CD14-positive monocyte (primary cell): ENCODE results near the gene MRPL14. TPM values are rescaled to one million over a fixed set of nuclear protein-coding genes. Genes with fewer than 3 reads are reported as not detected.
A peak's percentile ranks its signal among the peaks of the same experiment; 100 is the strongest.

Experiments used
- DNase-seq, 3 donors: peaks; one replicate each; pipeline ENCODE4 v3.0.0-alpha.2; 2011 to 2022
- H2AFZ ChIP-seq: 2 replicates; pipeline ENCODE4 v1.6.0; 2012; ENCODE audit warnings: mild to moderate bottlenecking, low read depth, low read length, inconsistent platforms; ENCODE audit not compliant: insufficient read depth, poor library complexity, severe bottlenecking
- H3K27ac ChIP-seq, 2 donors: 1 replicate in 1 of 2; 2 replicates in 1 of 2; pipeline ENCODE4 v1.5.1; 2012 to 2013; ENCODE audit warnings: low read length in 2 of 2, control low read depth in 1 of 2, inconsistent platforms in 1 of 2, low read depth in 1 of 2, mild to moderate bottlenecking in 1 of 2
- H3K27me3 ChIP-seq, 2 donors: one replicate each; pipeline versions ENCODE4 v1.6.0 to v1.6.1; 2011 to 2013; ENCODE audit warnings: low read length in 2 of 2; ENCODE audit not compliant: control insufficient read depth in 2 of 2, insufficient read depth in 2 of 2
- H3K36me3 ChIP-seq, 2 donors: replicated peaks in 1 of 2; 1 replicate in 1 of 2; 2 replicates in 1 of 2; pipeline versions ENCODE4 v1.5.1 to v1.6.1; 2012 to 2013; ENCODE audit warnings: low read length in 2 of 2, control low read depth in 1 of 2, inconsistent platforms in 1 of 2, mild to moderate bottlenecking in 1 of 2; ENCODE audit not compliant: insufficient read depth in 2 of 2, control insufficient read depth in 1 of 2
- H3K4me1 ChIP-seq, 2 donors: 1 replicate in 1 of 2; 2 replicates in 1 of 2; pipeline versions ENCODE4 v1.5.1 to v1.6.1; 2012 to 2013; ENCODE audit warnings: low read length in 2 of 2, control low read depth in 1 of 2, inconsistent platforms in 1 of 2, mild to moderate bottlenecking in 1 of 2, moderate library complexity in 1 of 2; ENCODE audit not compliant: insufficient read depth in 2 of 2, control insufficient read depth in 1 of 2
- H3K4me2 ChIP-seq: replicated peaks from 2 replicates; pipeline ENCODE3; 2012; ENCODE audit warnings: low read length, moderate library complexity, mild to moderate bottlenecking; ENCODE audit not compliant: poor library complexity, severe bottlenecking; ENCODE audit errors: extremely low read depth
- H3K4me3 ChIP-seq, 3 experiments: fragments of 200-600 bp in 1 of 3; sonication (generic) in 1 of 3; replicated peaks in 1 of 3; 1 replicate in 2 of 3; 2 replicates in 1 of 3; pipeline ENCODE4 v1.5.1; 2011 to 2013; ENCODE audit warnings: low read length in 3 of 3, mild to moderate bottlenecking in 3 of 3, control low read depth in 2 of 3, low read depth in 2 of 3, inconsistent platforms in 1 of 3, moderate library complexity in 1 of 3
- H3K79me2 ChIP-seq: 2 replicates; pipeline ENCODE4 v1.6.0; 2012; ENCODE audit warnings: mild to moderate bottlenecking, control low read depth, inconsistent platforms, low read length, moderate library complexity; ENCODE audit not compliant: insufficient read depth
- H3K9ac ChIP-seq: 2 replicates; pipeline ENCODE4 v1.6.0; 2017; ENCODE audit warnings: low read length, mild to moderate bottlenecking; ENCODE audit not compliant: insufficient read depth, poor library complexity, severe bottlenecking
- H3K9me3 ChIP-seq, 2 donors: replicated peaks in 1 of 2; 1 replicate in 1 of 2; 2 replicates in 1 of 2; pipeline versions ENCODE4 v1.5.1 to v1.6.1; 2012 to 2013; ENCODE audit warnings: low read length in 2 of 2, control low read depth in 1 of 2; ENCODE audit not compliant: control insufficient read depth in 1 of 2, insufficient read depth in 1 of 2
- H4K20me1 ChIP-seq: 2 replicates; pipeline ENCODE4 v1.6.0; 2012; ENCODE audit warnings: mild to moderate bottlenecking, low read length, control low read depth, moderate library complexity; ENCODE audit not compliant: insufficient read depth
- H3K27ac Mint-ChIP-seq, 7 donors: one replicate each; pipeline ENCODE4 v1.8.0; 2020; ENCODE audit warnings: mild to moderate bottlenecking in 7 of 7, mixed read lengths in 7 of 7, moderate library complexity in 6 of 7, inconsistent platforms in 2 of 7
- H3K27me3 Mint-ChIP-seq, 3 donors: one replicate each; pipeline ENCODE4 v1.8.0; 2021 to 2022; ENCODE audit warnings: low read depth in 3 of 3, mild to moderate bottlenecking in 3 of 3, mixed read lengths in 3 of 3, moderate library complexity in 3 of 3, inconsistent platforms in 1 of 3
- H3K36me3 Mint-ChIP-seq, 2 donors: one replicate each; pipeline ENCODE4 v1.8.0; 2020; ENCODE audit warnings: mixed read lengths in 2 of 2, inconsistent platforms in 1 of 2, mild to moderate bottlenecking in 1 of 2
- H3K4me1 Mint-ChIP-seq: one replicate; pipeline ENCODE4 v1.8.0; 2020; ENCODE audit warnings: mild to moderate bottlenecking, mixed read lengths
- H3K4me3 Mint-ChIP-seq, 2 donors: one replicate each; pipeline ENCODE4 v1.8.0; 2020; ENCODE audit warnings: mild to moderate bottlenecking in 2 of 2, mixed read lengths in 2 of 2, moderate library complexity in 1 of 2
- H3K9me3 Mint-ChIP-seq, 7 donors: one replicate each; pipeline ENCODE4 v1.8.0; 2020 to 2022; ENCODE audit warnings: mixed read lengths in 7 of 7, mild to moderate bottlenecking in 6 of 7, moderate library complexity in 6 of 7, inconsistent platforms in 2 of 7
- WGBS: methylation state at CpG from one replicate; pipeline ENCODE4 v1.1.5; 2013; ENCODE audit warnings: missing lambda C conversion rate; ENCODE audit not compliant: insufficient coverage; 5-methylcytosine and 5-hydroxymethylcytosine counted together
- intact Hi-C, 2 donors: fragments of 100-400 bp; cut with micrococcal nuclease; formaldehyde crosslinking; loops; one replicate each; pipeline versions ENCODE4 v1.15.0 to v1.15.1; 2023
- polyA plus RNA-seq, 3 donors: library from polyadenylated mRNA; depleted of rRNA in 1 of 3; unstranded in 2 of 3; stranded (reverse) in 1 of 3; fragments of 300-500 nt in 2 of 3; fragments of >200 nt in 1 of 3; fragmentation: Illumina TruSeq in 2 of 3; gene quantifications; 1 replicate in 2 of 3; 2 replicates in 1 of 3; pipeline ENCODE4 v1.2.3, GENCODE V29; 2012 to 2021
- TF ChIP-seq, protein P1 (sequence below): fragments of 200-600 bp; IDR thresholded peaks from one replicate; pipeline ENCODE4 v1.8.0; 2022; ENCODE audit warnings: antibody characterized with exemption, mild to moderate bottlenecking

The MRPL14 gene
- polyA plus RNA-seq, 3 donors = 18.5 to 91.5 (median 78.2) TPM

DNA sequence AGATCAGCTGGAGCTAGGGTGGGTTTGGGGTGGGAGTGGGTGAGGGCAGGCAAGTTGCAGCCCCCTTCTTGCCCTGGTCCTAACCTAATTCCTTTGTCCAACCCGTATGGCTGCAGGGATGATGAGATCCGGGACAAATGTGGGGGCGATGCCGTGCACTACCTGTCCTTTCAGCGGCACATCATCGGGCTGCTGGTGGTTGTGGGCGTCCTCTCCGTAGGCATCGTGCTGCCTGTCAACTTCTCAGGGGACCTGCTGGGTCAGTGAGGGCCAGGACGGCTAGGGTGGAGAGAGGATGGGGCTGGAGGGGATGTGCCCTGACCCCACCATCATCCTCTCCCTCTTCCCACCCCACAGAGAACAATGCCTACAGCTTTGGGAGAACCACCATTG, 12.1 kb upstream of the MRPL14 start:
- DNase-seq = no peak
- H3K4me2 ChIP-seq = no peak overlapping the region
- Mint-ChIP-seq H3K9me3 (no peaks in the 10 kb centered on the region), H3K4me1 (peaks cover 5% of the 10 kb centered on the region), H3K27ac (no peak overlapping the region), H3K4me3 (no peak overlapping the region), H3K27me3 (peaks cover 2 to 6% (median 2%) of the 10 kb centered on the region in 3 donors), H3K36me3 (peaks cover 69 to 89% of the 10 kb centered on the region in 2 donors)
- H2AFZ ChIP-seq = no peak overlapping the region
- WGBS = 100% methylated on average over 6 of the region's 10 CpGs
- no peaks in the 10 kb centered on the region for H3K4me1 ChIP-seq
- H3K9ac ChIP-seq = no peak overlapping the region
- no peaks in the 10 kb centered on the region for H3K9me3 ChIP-seq
- intact Hi-C loops = no loop called here
- H3K27me3 ChIP-seq = no peaks in the 10 kb centered on the region
- no peak overlapping the region for H3K4me3 ChIP-seq
- TF ChIP-seq, protein P1, sequence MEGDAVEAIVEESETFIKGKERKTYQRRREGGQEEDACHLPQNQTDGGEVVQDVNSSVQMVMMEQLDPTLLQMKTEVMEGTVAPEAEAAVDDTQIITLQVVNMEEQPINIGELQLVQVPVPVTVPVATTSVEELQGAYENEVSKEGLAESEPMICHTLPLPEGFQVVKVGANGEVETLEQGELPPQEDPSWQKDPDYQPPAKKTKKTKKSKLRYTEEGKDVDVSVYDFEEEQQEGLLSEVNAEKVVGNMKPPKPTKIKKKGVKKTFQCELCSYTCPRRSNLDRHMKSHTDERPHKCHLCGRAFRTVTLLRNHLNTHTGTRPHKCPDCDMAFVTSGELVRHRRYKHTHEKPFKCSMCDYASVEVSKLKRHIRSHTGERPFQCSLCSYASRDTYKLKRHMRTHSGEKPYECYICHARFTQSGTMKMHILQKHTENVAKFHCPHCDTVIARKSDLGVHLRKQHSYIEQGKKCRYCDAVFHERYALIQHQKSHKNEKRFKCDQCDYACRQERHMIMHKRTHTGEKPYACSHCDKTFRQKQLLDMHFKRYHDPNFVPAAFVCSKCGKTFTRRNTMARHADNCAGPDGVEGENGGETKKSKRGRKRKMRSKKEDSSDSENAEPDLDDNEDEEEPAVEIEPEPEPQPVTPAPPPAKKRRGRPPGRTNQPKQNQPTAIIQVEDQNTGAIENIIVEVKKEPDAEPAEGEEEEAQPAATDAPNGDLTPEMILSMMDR = no peak
- peaks cover 2% of the 10 kb centered on the region for H4K20me1 ChIP-seq
- no peak overlapping the region for H3K27ac ChIP-seq
- H3K79me2 ChIP-seq = no peaks in the 10 kb centered on the region
- peaks cover 38 to 84% of the 10 kb centered on the region in 2 donors for H3K36me3 ChIP-seq

DNA sequence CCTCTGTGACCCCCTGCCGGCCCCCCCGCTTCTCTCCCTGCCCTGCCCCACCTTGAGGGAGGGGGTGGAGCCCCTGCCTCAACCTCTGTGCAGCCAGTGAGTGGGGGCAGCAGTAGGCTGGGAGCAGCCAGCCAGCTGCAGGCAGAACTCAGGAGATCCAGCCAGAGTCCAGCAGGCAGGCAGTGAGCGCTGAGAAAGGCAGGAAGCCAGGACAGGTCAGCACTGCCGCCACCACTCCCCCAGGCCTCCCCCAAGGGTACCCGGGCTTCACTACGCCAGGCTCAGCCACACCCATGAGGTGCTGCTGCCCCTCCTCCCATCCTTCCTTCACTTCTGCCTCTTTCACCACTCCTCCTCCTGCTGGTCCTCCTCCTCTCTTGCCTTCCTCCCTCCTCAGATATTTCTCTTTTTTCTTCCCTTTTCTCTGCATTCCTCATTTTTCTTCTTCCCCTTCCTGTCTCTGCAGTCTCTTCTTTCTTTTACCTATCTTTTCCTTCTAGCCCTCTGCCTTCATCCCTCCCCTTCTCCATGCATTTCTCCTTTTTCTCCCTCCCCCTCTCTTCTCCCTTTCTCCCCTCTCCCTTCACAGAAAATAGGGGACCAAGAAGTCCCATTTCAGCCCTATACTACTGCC, 11.6 kb upstream of the MRPL14 start:
- intact Hi-C loops = no loop called here
- Histone ChIP-seq H3K4me1 (no peaks in the 10 kb centered on the region), H3K36me3 (peaks cover 35 to 80% of the 10 kb centered on the region in 2 donors), H3K79me2 (no peaks in the 10 kb centered on the region), H3K9ac (no peak overlapping the region), H4K20me1 (peaks cover 8% of the 10 kb centered on the region), H3K27me3 (no peaks in the 10 kb centered on the region), H3K27ac (no peak overlapping the region), H3K4me3 (no peak overlapping the region), H3K9me3 (no peaks in the 10 kb centered on the region), H3K4me2 (no peak overlapping the region), H2AFZ (no peak overlapping the region)
- no peak for DNase-seq
- Mint-ChIP-seq H3K4me1 (peaks cover 5% of the 10 kb centered on the region), H3K27ac (no peak overlapping the region), H3K27me3 (peaks cover 0 to 6% (median 2%) of the 10 kb centered on the region in 3 donors), H3K4me3 (peak overlapping the region in 1 of 2 donors; percentile 63), H3K9me3 (no peaks in the 10 kb centered on the region), H3K36me3 (peaks cover 64 to 84% of the 10 kb centered on the region in 2 donors)
- 50% methylated on average over 4 of the region's 6 CpGs for WGBS
- TF ChIP-seq, protein P1 = no peak
